NB4 (cell line): ENCODE data around the gene DLG5.

Experiments
- CTCF ChIP-seq: IDR thresholded peaks from one replicate; pipeline ENCODE4 v1.5.1; 2012; ENCODE audit warnings: low read depth, low read length
- MYC ChIP-seq: IDR thresholded peaks from 2 replicates; pipeline ENCODE4 v1.6.1; 2011; ENCODE audit warnings: low read depth, low read length
- POLR2A ChIP-seq: IDR thresholded peaks from 2 replicates; pipeline ENCODE4 v1.6.1; 2011; ENCODE audit warnings: mild to moderate bottlenecking; ENCODE audit not compliant: insufficient read length; ENCODE audit errors: extremely low read depth
- TF ChIP-seq, protein P1 (sequence below): IDR thresholded peaks from 2 replicates; pipeline ENCODE4 v1.6.1; 2011; ENCODE audit warnings: low read depth, low read length

DNA sequence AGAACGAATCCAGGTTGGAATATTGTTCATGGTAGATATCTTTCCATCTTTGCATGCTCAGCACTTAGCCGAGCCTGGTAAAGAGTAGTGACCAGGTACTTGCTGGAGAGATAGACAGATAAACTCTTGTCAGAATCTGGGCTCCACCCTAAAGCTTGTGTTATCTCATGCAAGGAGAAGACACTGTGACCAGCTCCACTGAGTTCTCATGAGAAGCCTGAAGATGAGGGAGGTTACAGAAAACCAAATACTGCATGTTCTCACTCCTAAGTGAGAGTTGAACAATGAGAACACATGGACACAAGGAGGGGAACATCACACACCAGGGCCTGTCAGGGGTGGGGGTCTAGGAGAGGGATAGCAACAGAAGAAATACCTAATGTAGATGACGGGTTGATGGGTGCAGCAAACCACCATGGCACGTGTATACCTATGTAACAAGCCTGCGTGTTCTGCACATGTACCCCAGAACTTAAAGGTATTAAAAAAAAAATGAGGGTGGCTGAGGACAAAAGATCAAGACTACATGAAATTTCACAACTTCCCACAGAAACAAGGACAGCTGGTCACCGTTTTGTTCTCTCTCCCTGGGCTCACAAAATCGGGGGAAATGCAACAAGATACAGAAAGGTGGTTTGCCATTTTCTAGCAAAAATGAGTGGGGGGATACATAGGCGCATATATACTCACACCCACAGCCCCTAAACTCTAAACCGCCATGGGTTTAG lies 17.4 kb downstream of the DLG5 start:
- TF ChIP-seq CTCF (no peak), POLR2A (no peak), MYC (no peak)
- TF ChIP-seq, protein P1, sequence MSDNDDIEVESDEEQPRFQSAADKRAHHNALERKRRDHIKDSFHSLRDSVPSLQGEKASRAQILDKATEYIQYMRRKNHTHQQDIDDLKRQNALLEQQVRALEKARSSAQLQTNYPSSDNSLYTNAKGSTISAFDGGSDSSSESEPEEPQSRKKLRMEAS: no peak
